PC-9 (cell line): ENCODE results near the gene SLC25A14. TPM values are rescaled to one million over a fixed set of nuclear protein-coding genes. Genes with fewer than 3 reads are reported as not detected.
"Not testable (repeated sequence)": the region's sequence is repeated elsewhere in the genome, so short reads cannot be mapped to it uniquely, and the experiment has no call there.

Experiments
- BruUV-seq: library from RNA; stranded (reverse); fragments of 400-500 nt; replicated peaks from 2 replicates; lab custom pipeline; 2021; lab: Mats Ljungman, UMichigan
- CTCF ChIA-PET: fragments of 300-600 bp; sonication (Branson Sonifier 250); formaldehyde crosslinking; loops from one replicate; lab custom pipeline; 2022; ENCODE audit warnings: antibody characterized with exemption; lab: Charles Lee
- POLR2A ChIA-PET: fragments of 300-600 bp; sonication (Branson Sonifier 250); formaldehyde crosslinking; loops from one replicate; lab custom pipeline; 2022; ENCODE audit warnings: antibody characterized with exemption; ENCODE audit not compliant: unreplicated experiment; lab: Charles Lee
- DNase-seq, 2 experiments: peaks; one replicate each; pipeline versions ENCODE4 v3.0.0 to v3.0.0-alpha.2; 2015 to 2022; ENCODE audit warnings: mixed read lengths in 1 of 2
- H2AFZ ChIP-seq: fragments of 200-600 bp; sonication (generic); 2 replicates; pipeline ENCODE4 v1.8.1; 2017; ENCODE audit warnings: antibody characterized with exemption
- H3F3A ChIP-seq: fragments of 200-600 bp; sonication (generic); 2 replicates; pipeline ENCODE4 v1.8.1; 2017; ENCODE audit warnings: antibody characterized with exemption, mild to moderate bottlenecking, low read depth; ENCODE audit not compliant: insufficient read depth
- H3K27ac ChIP-seq: fragments of 200-600 bp; sonication (generic); 2 replicates; pipeline ENCODE4 v1.6.1; 2016; ENCODE audit warnings: mixed run types
- H3K27me3 ChIP-seq: fragments of 200-600 bp; sonication (generic); 2 replicates; pipeline ENCODE4 v1.6.1; 2016; ENCODE audit warnings: low read depth, mixed run types; ENCODE audit not compliant: insufficient read depth
- H3K36me3 ChIP-seq: fragments of 200-600 bp; sonication (generic); 2 replicates; pipeline ENCODE4 v1.6.1; 2016; ENCODE audit warnings: low read depth, mixed run types
- H3K4me1 ChIP-seq: fragments of 200-600 bp; sonication (generic); replicated peaks from 2 replicates; pipeline ENCODE4 v1.6.1; 2016; ENCODE audit warnings: mixed run types; ENCODE audit not compliant: insufficient read depth
- H3K4me2 ChIP-seq: fragments of 200-600 bp; sonication (generic); 2 replicates; pipeline ENCODE4 v1.6.1; 2017; ENCODE audit warnings: mixed run types
- H3K4me3 ChIP-seq: fragments of 200-600 bp; sonication (generic); 2 replicates; pipeline ENCODE4 v1.6.1; 2016; ENCODE audit warnings: mixed run types
- H3K79me2 ChIP-seq: fragments of 200-600 bp; sonication (generic); 2 replicates; pipeline ENCODE4 v1.6.1; 2017; ENCODE audit warnings: low read depth, mixed run types
- H3K9me2 ChIP-seq: fragments of 200-600 bp; sonication (generic); 2 replicates; pipeline ENCODE4 v1.8.1; 2017; ENCODE audit warnings: mild to moderate bottlenecking; ENCODE audit not compliant: insufficient read depth
- H3K9me3 ChIP-seq: fragments of 200-600 bp; sonication (generic); 2 replicates; pipeline ENCODE4 v1.8.1; 2016; ENCODE audit warnings: low read depth; ENCODE audit not compliant: insufficient read depth
- H4K20me1 ChIP-seq: fragments of 200-600 bp; sonication (generic); 2 replicates; pipeline ENCODE4 v1.8.1; 2017; ENCODE audit not compliant: insufficient read depth
- CTCF ChIP-seq: fragments of 200-600 bp; sonication (generic); conservative IDR thresholded peaks from 2 replicates; pipeline ENCODE4 v1.6.1; 2017; ENCODE audit warnings: mixed run types, antibody characterized with exemption, mild to moderate bottlenecking, moderate library complexity
- EZH2 ChIP-seq: fragments of 200-600 bp; sonication (generic); IDR thresholded peaks from 2 replicates; pipeline ENCODE4 v1.8.0; 2017; ENCODE audit warnings: antibody characterized with exemption, low read depth
- intact Hi-C: fragments of 100-400 bp; cut with micrococcal nuclease; formaldehyde crosslinking; loops from one replicate; pipeline ENCODE4 v1.10.0; 2022; ENCODE audit not compliant: unreplicated experiment
- total RNA-seq: library from RNA; stranded (reverse); gene quantifications from 2 replicates; pipeline ENCODE4 v1.2.3, GENCODE V29; 2021

SLC25A14 gene
- total RNA-seq, 1 experiment from 2014 or later, result 30.4 TPM

- Histone ChIP-seq H2AFZ (no peak overlapping the region), H3K9me2 (no peaks in the 10 kb centered on the region), H3F3A (0 out of 2 replicates have a peak, but pooled peaks cover 8% of the 10 kb centered on the region), H3K4me1 (peaks cover 14% of the 10 kb centered on the region), H3K36me3 (no peaks in the 10 kb centered on the region), H4K20me1 (no peaks in the 10 kb centered on the region), H3K27me3 (no peaks in the 10 kb centered on the region), H3K9me3 (no peaks in the 10 kb centered on the region), H3K4me2 (peak overlapping the region; percentile 76), H3K27ac (no peak overlapping the region), H3K79me2 (no peaks in the 10 kb centered on the region), H3K4me3 (peak overlapping the region; percentile 36; the same call in 1 of the 2 replicates)
- no TSS peak for BruUV-seq
- CTCF ChIA-PET, result no interaction called here
- POLR2A ChIA-PET, result interaction anchor here (0.5 kb wide), 1 partner anchor 572 kb away, joined by 3 read pairs; no protein-coding TSS in a partner anchor
- TF ChIP-seq CTCF (no peak), EZH2 (no peak)
- DNase-seq, result peak in 1 of 2 experiments; percentile 92
- intact Hi-C loops, result loop anchor here (1.0 to 2.0 kb wide), 2 partner anchors 209 to 587 kb away; no protein-coding TSS in a partner anchor
These were observed 9.6 kb upstream of the SLC25A14 start for GRCh38 chrX:130330146-130330545.

GRCh38 chrX:130330706-130331105 lies 9.0 kb upstream of the SLC25A14 start:
- no peaks in the 10 kb centered on the region for H3K9me2 ChIP-seq
- no peaks in the 10 kb centered on the region for H3K27me3 ChIP-seq
- H3K27ac ChIP-seq, result no peak overlapping the region
- 0 out of 2 replicates have a peak, but pooled peaks cover 8% of the 10 kb centered on the region for H3F3A ChIP-seq
- intact Hi-C loops, result loop anchor here (1.0 to 2.0 kb wide), 2 partner anchors 209 to 586 kb away; no protein-coding TSS in a partner anchor
- H3K9me3 ChIP-seq, result no peaks in the 10 kb centered on the region
- peak overlapping the region; percentile 76 for H3K4me2 ChIP-seq
- H3K4me3 ChIP-seq, result peak overlapping the region; percentile 36; the same call in 1 of the 2 replicates
- 0 out of 2 replicates have a peak overlapping the region, but pooled peaks have one; percentile 62 for H2AFZ ChIP-seq
- H3K79me2 ChIP-seq, result no peaks in the 10 kb centered on the region
- CTCF ChIA-PET, result interaction anchor here (1.6 kb wide), 1 partner anchor 586 kb away, joined by 4 read pairs; no protein-coding TSS in a partner anchor
- no peak for TF ChIP-seq EZH2
- peak; percentile 77 for TF ChIP-seq CTCF
- POLR2A ChIA-PET, result interaction anchor here (0.6 to 0.7 kb wide), 2 partner anchors 417 to 581 kb away, joined by 3 to 6 read pairs; no protein-coding TSS in a partner anchor
- peaks cover 14% of the 10 kb centered on the region for H3K4me1 ChIP-seq
- H3K36me3 ChIP-seq, result no peaks in the 10 kb centered on the region
- no peaks in the 10 kb centered on the region for H4K20me1 ChIP-seq
- peak; percentile 43 to 48 for DNase-seq
- BruUV-seq, result no TSS peak

- H3K4me3 ChIP-seq, result no peak overlapping the region
- H3K9me2 ChIP-seq, result no peaks in the 10 kb centered on the region
- H3F3A ChIP-seq, result no peaks in the 10 kb centered on the region
- 0 out of 2 replicates have a peak, but pooled peaks cover 5% of the 10 kb centered on the region for H3K4me1 ChIP-seq
- TF ChIP-seq EZH2, result no peak
- TF ChIP-seq CTCF, result no peak
- CTCF ChIA-PET, result no interaction called here
- H3K27ac ChIP-seq, result no peak overlapping the region
- 0 out of 2 replicates have a peak overlapping the region, but pooled peaks have one; percentile 43 for H2AFZ ChIP-seq
- no peaks in the 10 kb centered on the region for H3K27me3 ChIP-seq
- no peak overlapping the region for H3K4me2 ChIP-seq
- no peak for DNase-seq
- no peaks in the 10 kb centered on the region for H4K20me1 ChIP-seq
- POLR2A ChIA-PET, result no interaction called here
- no TSS peak for BruUV-seq
- H3K9me3 ChIP-seq, result no peaks in the 10 kb centered on the region
- no peaks in the 10 kb centered on the region for H3K36me3 ChIP-seq
- no peaks in the 10 kb centered on the region; the same call in 1 of the 2 replicates for H3K79me2 ChIP-seq
- intact Hi-C loops, result loop anchor here (5.0 kb wide), 1 partner anchor 56 kb away; no protein-coding TSS in a partner anchor
These were observed 3.2 kb upstream of the SLC25A14 start for GRCh38 chrX:130336531-130336930.

- intact Hi-C loops, result loop anchor here (1.0 to 5.0 kb wide), 2 partner anchors 53 to 71 kb away; partner anchors contain the start of gene ZNF280C
These were observed 850 bp upstream of the SLC25A14 start for GRCh38 chrX:130338869-130339268.

More at GRCh38 chrX:130338869-130339268, 850 bp upstream of the SLC25A14 start:
- H3K27ac ChIP-seq, H3F3A ChIP-seq, DNase-seq, BruUV-seq, H3K79me2 ChIP-seq, H3K27me3 ChIP-seq, H3K36me3 ChIP-seq, H3K9me2 ChIP-seq, H4K20me1 ChIP-seq, POLR2A ChIA-PET, H3K9me3 ChIP-seq, H3K4me1 ChIP-seq: not testable (repeated sequence)
- Histone ChIP-seq H2AFZ (peak overlapping the region; percentile 100), H3K4me2 (peak overlapping the region; percentile 83), H3K4me3 (peak overlapping the region; percentile 80)
- CTCF ChIA-PET, result interaction anchor here (0.6 kb wide), 1 partner anchor 9 kb away, joined by 3 read pairs; no protein-coding TSS in a partner anchor
